Measurements from ENCODE around the gene BEST2.

Gene BEST2

GRCh38 chr19:12731337-12731736 lies 20.3 kb upstream of the BEST2 start:
- no peak for DNase-seq

- peak; percentile 71 to 81 (median 78) for DNase-seq
Observed at GRCh38 chr19:12733369-12734214, 18.0 kb upstream of the BEST2 start.

GRCh38 chr19:12736995-12737834 lies 14.4 kb upstream of the BEST2 start, which contains the start of gene GET3:
GET3 (plus strand) TSS chr19:12737497; CDS start chr19:12737506, 9 bp downstream.
- DNase-seq = peak; percentile 93 to 98 (median 95)

- DNase-seq = no peak
Observed at GRCh38 chr19:12737835-12738351, 13.7 kb upstream of the BEST2 start.

GRCh38 chr19:12745166-12745897 lies 6.3 kb upstream of the BEST2 start:
- no peak for DNase-seq

GRCh38 chr19:12748489-12748888 lies 3.1 kb upstream of the BEST2 start:
- no peak for DNase-seq

GRCh38 chr19:12749938-12750521 lies 1.6 kb upstream of the BEST2 start:
- DNase-seq = no peak

GRCh38 chr19:12750851-12751250 lies 740 bp upstream of the BEST2 start:
- DNase-seq = no peak

- DNase-seq = no peak
Observed at GRCh38 chr19:12752056-12752781, 628 bp downstream of the BEST2 start.

GRCh38 chr19:12754465-12755196 lies 3.0 kb downstream of the BEST2 start:
- DNase-seq = no peak

GRCh38 chr19:12756150-12756883 lies 4.7 kb downstream of the BEST2 start:
- DNase-seq = no peak

GRCh38 chr19:12757544-12758274 lies 6.1 kb downstream of the BEST2 start:
- peak; percentile 83 to 90 (median 88) for DNase-seq

GRCh38 chr19:12759686-12760085 lies 8.1 kb downstream of the BEST2 start:
- DNase-seq = no peak

- no peak for DNase-seq
Observed at GRCh38 chr19:12763100-12763499, 11.5 kb downstream of the BEST2 start.

GRCh38 chr19:12764698-12765097 lies 13.1 kb downstream of the BEST2 start:
- DNase-seq = no peak

GRCh38 chr19:12766051-12766521 lies 14.5 kb downstream of the BEST2 start:
- DNase-seq = peak; percentile 82 to 93 (median 88)

GRCh38 chr19:12767150-12767549 lies 15.6 kb downstream of the BEST2 start:
- no peak for DNase-seq

- no peak for DNase-seq
Observed at GRCh38 chr19:12767666-12768065, 16.1 kb downstream of the BEST2 start.

- DNase-seq = peak in 2 of 4 experiments; percentile 14 to 33
Observed at GRCh38 chr19:12769689-12770088, 18.1 kb downstream of the BEST2 start.
